ENCODE measurements around the gene WIPF1.

The WIPF1 gene

DNA sequence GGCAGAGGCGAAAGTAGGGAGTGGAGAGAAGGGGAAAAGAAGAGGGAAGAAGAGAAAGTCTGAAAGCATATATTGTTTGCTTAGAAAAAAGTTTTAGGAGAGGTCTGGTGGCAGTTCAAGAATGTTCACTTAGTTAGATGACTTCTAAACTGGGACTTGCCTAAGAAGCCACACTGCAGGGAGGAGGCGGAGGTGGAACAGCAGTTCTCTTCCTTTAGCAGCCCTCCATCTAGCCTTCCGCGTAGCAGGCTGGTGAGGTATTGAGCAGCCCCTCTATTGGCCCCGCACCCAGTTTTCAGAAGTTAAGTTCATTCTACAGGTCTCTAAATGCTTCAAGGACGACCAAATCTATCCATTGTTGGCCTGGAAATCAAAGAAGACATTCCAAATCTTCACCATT is 31.9 kb upstream of the WIPF1 start:
- Mint-ChIP-seq H3K4me1 (ENCODE audit: low read depth) (peaks cover 79% of the 10 kb centered on the region), H3K36me3 (ENCODE audit: low read depth) (peaks cover 84% of the 10 kb centered on the region), H3K27ac (peak overlapping the region; percentile 95), H3K9me3 (no peaks in the 10 kb centered on the region), H3K4me3 (peak overlapping the region; percentile 88), H3K27me3 (no peaks in the 10 kb centered on the region)

GRCh38 chr2:174628528-174629169 is 31.0 kb upstream of the WIPF1 start:
- no peaks in the 10 kb centered on the region for H3K27me3 Mint-ChIP-seq
- H3K9me3 Mint-ChIP-seq, result no peaks in the 10 kb centered on the region
- no peak overlapping the region for H3K27ac Mint-ChIP-seq
- peaks cover 87% of the 10 kb centered on the region for H3K4me1 Mint-ChIP-seq (ENCODE audit: low read depth)
- H3K36me3 Mint-ChIP-seq (ENCODE audit: low read depth), result peaks cover 89% of the 10 kb centered on the region
- no peak overlapping the region for H3K4me3 Mint-ChIP-seq

- Mint-ChIP-seq H3K4me1 (ENCODE audit: low read depth) (peaks cover 88% of the 10 kb centered on the region), H3K9me3 (no peaks in the 10 kb centered on the region), H3K27ac (peak overlapping the region; percentile 22), H3K27me3 (no peaks in the 10 kb centered on the region), H3K4me3 (no peak overlapping the region), H3K36me3 (ENCODE audit: low read depth) (peaks cover 81% of the 10 kb centered on the region)
These were observed 29.6 kb upstream of the WIPF1 start for GRCh38 chr2:174627216-174627615.

DNA sequence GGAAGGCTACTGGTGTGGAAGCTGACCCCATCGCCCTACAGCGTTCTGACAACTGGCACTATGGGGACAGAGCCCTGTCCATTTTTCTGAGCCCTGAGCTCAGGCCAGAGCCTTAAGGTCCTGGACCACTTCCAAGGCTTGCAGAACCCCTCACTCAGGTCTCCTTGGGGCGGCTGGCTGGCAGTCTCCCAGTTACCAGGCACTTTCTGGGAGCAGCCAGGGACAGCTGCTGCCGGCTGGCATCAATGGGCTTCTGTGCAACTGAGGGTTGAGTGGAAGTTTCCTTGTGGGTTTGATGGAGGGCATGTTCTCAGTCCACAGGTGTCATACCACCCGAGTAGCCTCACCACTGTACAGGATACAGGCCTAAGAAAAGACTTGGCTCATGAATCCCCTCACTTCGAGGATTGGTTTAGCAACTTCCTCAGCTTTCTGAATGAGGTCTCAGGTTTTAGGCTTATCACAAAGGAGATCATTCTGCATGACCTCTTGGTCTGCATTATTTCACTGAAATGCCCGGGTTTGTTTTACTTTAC is 27.4 kb upstream of the WIPF1 start:
- H3K9me3 Mint-ChIP-seq, result no peaks in the 10 kb centered on the region
- H3K27me3 Mint-ChIP-seq, result no peaks in the 10 kb centered on the region
- H3K4me1 Mint-ChIP-seq (ENCODE audit: low read depth), result peaks cover 82% of the 10 kb centered on the region
- no peak overlapping the region for H3K4me3 Mint-ChIP-seq
- peak overlapping the region; percentile 60 for H3K27ac Mint-ChIP-seq
- H3K36me3 Mint-ChIP-seq (ENCODE audit: low read depth), result peaks cover 72% of the 10 kb centered on the region

DNA sequence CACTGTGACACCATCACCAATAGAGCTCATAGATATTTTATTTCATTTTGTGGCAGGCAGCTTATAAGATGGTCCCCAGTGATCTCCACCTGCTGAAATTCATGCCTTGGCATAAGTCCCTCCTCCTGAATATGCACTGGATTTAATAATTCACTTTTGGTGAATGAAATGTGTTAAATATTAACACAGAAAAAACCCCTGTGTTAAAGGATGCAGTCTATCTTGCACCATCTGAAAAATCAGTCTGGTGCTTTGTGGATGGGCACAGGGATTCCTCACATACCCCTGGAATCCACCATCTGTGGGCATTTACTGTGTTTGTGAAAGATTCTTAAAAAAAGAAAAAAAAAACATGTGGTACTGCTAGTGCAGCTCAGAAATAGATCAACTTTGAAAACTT is 26.1 kb upstream of the WIPF1 start:
- Mint-ChIP-seq H3K27me3 (no peaks in the 10 kb centered on the region), H3K4me3 (no peak overlapping the region), H3K4me1 (ENCODE audit: low read depth) (peaks cover 84% of the 10 kb centered on the region), H3K27ac (peak overlapping the region; percentile 64), H3K36me3 (ENCODE audit: low read depth) (peaks cover 66% of the 10 kb centered on the region), H3K9me3 (no peaks in the 10 kb centered on the region)

DNA sequence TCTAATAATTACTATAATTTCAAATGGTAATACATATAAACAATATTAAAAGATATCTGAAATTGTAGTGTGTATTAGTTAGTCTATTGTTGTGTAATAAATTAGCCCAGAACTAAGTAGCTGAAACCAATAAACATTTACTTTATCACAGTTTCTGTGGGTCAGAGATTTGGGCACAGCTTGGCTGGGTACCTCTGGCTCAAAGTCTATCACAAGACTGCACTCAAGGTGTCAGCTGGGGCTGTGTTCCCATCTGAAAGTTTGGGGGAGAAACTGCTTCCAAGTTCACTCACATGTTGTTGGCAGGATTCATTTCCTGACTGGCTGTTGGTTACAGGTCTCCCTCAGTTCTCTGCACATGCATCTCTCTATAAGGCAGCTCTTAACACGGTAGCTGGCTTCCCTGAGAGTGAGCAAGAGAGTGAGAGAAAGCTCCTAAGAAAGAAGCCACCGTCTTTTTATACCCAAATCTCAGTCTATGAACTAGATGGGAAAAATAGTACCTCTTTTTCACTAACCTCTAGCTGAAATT is 25.6 kb upstream of the WIPF1 start:
- Mint-ChIP-seq H3K9me3 (no peaks in the 10 kb centered on the region), H3K27ac (peak overlapping the region; percentile 64), H3K4me3 (no peak overlapping the region), H3K4me1 (ENCODE audit: low read depth) (peaks cover 84% of the 10 kb centered on the region), H3K27me3 (no peaks in the 10 kb centered on the region), H3K36me3 (ENCODE audit: low read depth) (peaks cover 61% of the 10 kb centered on the region)

GRCh38 chr2:174621323-174621722 is 23.7 kb upstream of the WIPF1 start:
- no peaks in the 10 kb centered on the region for H3K27me3 Mint-ChIP-seq
- H3K4me1 Mint-ChIP-seq (ENCODE audit: low read depth), result peaks cover 84% of the 10 kb centered on the region
- H3K36me3 Mint-ChIP-seq (ENCODE audit: low read depth), result peaks cover 59% of the 10 kb centered on the region
- peak overlapping the region; percentile 61 for H3K27ac Mint-ChIP-seq
- no peak overlapping the region for H3K4me3 Mint-ChIP-seq
- no peaks in the 10 kb centered on the region for H3K9me3 Mint-ChIP-seq

DNA sequence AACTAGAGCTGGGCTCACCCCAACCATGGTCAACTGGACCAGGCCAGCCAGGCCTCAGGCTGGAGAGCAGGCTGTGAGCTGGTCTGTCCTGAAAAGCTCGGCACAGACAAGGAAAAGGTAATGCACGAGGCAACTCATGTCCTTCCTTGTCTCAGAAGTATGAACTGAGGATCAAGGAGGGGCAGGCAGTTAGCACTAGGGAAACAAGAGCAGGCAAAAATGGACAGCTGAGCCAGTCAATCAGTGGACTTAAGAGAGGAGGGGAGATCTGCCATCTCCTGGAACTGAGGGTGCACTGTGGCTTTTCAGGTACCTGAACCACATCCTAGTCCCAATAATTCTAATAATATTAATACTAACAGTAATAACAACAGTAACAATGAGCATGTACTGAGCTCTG is 20.6 kb upstream of the WIPF1 start:
- H3K4me3 Mint-ChIP-seq, result peak overlapping the region; percentile 73

DNA sequence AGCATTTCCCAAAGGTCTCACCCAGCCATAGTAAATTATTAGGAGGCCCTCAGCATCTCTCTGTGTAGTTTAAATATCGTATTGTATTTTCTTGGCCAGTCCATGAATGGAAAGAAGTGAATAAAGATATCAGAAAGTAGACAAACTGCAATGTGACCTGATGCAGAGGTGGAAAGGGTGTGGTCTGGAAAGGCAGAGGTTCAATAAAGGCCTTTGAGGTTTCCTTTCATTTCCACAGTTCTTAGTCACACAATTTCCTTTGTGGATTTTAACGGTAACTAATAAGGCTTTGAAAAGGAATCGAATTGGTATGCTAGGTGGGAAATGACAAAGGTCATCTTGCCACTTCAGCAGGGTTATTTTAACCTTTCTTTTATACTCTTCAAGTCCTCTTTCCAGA is 20.1 kb upstream of the WIPF1 start:
- H3K9me3 Mint-ChIP-seq, result no peaks in the 10 kb centered on the region
- H3K27ac Mint-ChIP-seq, result peak overlapping the region; percentile 100
- peaks cover 65% of the 10 kb centered on the region for H3K36me3 Mint-ChIP-seq (ENCODE audit: low read depth)
- peaks cover 92% of the 10 kb centered on the region for H3K4me1 Mint-ChIP-seq (ENCODE audit: low read depth)
- no peaks in the 10 kb centered on the region for H3K27me3 Mint-ChIP-seq
- peak overlapping the region; percentile 73 for H3K4me3 Mint-ChIP-seq

More for the DNA sequence above, 20.6 kb upstream of the WIPF1 start:
- H3K9me3 Mint-ChIP-seq, result no peaks in the 10 kb centered on the region
- H3K27ac Mint-ChIP-seq, result peak overlapping the region; percentile 100
- peaks cover 90% of the 10 kb centered on the region for H3K4me1 Mint-ChIP-seq (ENCODE audit: low read depth)
- H3K27me3 Mint-ChIP-seq, result no peaks in the 10 kb centered on the region
- H3K36me3 Mint-ChIP-seq (ENCODE audit: low read depth), result peaks cover 63% of the 10 kb centered on the region

- peaks cover 69% of the 10 kb centered on the region for H3K36me3 Mint-ChIP-seq (ENCODE audit: low read depth)
- peak overlapping the region; percentile 100 for H3K27ac Mint-ChIP-seq
- H3K9me3 Mint-ChIP-seq, result no peaks in the 10 kb centered on the region
- H3K27me3 Mint-ChIP-seq, result no peaks in the 10 kb centered on the region
- peak overlapping the region; percentile 73 for H3K4me3 Mint-ChIP-seq
- peaks cover 92% of the 10 kb centered on the region for H3K4me1 Mint-ChIP-seq (ENCODE audit: low read depth)
These were observed 19.5 kb upstream of the WIPF1 start for GRCh38 chr2:174617120-174617519.

DNA sequence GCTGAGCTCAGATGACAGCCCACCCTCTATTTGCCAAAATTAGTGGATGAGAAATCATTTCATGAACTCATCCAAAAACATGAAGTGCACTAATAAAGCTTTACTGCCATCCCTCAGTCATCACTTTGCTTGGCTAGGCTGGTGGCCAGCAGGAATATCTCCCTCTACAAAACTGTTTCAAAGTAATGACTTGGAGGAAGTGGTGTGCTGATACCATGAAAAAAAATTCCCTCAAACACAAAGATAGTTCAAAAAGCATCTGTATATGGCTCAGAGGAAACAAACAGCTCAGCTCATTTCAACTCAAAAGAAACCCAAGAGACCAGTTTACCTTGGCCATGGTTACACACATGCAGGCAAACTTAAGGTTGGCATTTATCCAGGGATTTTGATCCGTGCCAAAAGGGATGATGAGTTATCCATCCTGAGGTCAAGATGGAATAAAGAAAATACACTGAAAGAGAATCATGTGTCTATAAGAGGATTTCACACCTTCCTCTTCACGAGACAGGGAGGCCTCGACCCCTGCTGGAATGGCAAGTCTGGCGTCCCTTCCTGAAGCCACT is 18.4 kb upstream of the WIPF1 start:
- no peaks in the 10 kb centered on the region for H3K27me3 Mint-ChIP-seq
- peak overlapping the region; percentile 7 for H3K4me3 Mint-ChIP-seq
- peaks cover 98% of the 10 kb centered on the region for H3K4me1 Mint-ChIP-seq (ENCODE audit: low read depth)
- peaks cover 72% of the 10 kb centered on the region for H3K36me3 Mint-ChIP-seq (ENCODE audit: low read depth)
- no peaks in the 10 kb centered on the region for H3K9me3 Mint-ChIP-seq
- peak overlapping the region; percentile 100 for H3K27ac Mint-ChIP-seq

DNA sequence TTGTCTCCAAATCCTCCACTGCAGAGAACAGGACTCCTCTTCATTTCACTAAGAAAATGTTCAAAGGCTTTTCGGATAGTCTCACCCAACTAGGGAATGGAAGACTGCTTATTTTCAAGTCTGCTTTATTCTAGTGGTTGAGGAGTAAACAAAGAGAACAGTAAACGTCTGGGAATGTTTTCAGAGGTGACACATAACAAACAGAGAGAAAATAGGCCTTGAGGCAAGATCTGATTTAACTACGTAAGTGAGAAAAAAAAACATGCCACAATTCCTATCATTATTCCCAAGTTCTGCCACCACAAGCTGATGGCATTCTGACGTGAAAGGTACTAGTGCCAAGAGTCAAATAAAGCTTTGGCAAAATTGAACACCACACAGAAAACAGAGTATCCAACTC is 16.7 kb upstream of the WIPF1 start:
- Mint-ChIP-seq H3K4me3 (no peak overlapping the region), H3K27me3 (no peaks in the 10 kb centered on the region), H3K9me3 (no peaks in the 10 kb centered on the region), H3K27ac (peak overlapping the region; percentile 53), H3K4me1 (ENCODE audit: low read depth) (peaks cover 100% of the 10 kb centered on the region), H3K36me3 (ENCODE audit: low read depth) (peaks cover 76% of the 10 kb centered on the region)

GRCh38 chr2:174613531-174613930 is 15.9 kb upstream of the WIPF1 start:
- Mint-ChIP-seq H3K27ac (peak overlapping the region; percentile 57), H3K27me3 (no peaks in the 10 kb centered on the region), H3K4me1 (ENCODE audit: low read depth) (peaks cover 100% of the 10 kb centered on the region), H3K4me3 (no peak overlapping the region), H3K36me3 (ENCODE audit: low read depth) (peaks cover 79% of the 10 kb centered on the region), H3K9me3 (no peaks in the 10 kb centered on the region)

DNA sequence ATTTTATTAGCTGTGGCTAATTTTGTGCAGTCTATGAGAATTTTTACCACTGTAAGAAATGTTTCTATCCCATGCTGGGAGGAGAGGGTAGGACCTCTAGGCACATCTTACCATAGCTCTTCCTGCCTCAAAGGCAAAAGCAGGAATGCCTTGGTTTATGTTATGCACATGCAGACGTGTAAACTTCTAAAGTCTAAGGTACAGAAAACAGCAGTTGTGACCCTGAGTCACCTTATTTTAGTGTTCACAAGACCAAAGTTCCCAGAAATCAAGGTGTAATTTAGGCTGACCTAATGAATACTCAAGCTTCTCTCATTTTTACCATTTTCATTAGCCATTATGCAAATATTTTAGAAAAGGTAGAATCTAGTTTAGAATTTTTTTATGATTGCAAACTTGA is 15.4 kb upstream of the WIPF1 start:
- Mint-ChIP-seq H3K4me1 (ENCODE audit: low read depth) (peaks cover 100% of the 10 kb centered on the region), H3K4me3 (no peak overlapping the region)

GRCh38 chr2:174611854-174612253 is 14.2 kb upstream of the WIPF1 start:
- Mint-ChIP-seq H3K36me3 (ENCODE audit: low read depth) (peaks cover 71% of the 10 kb centered on the region), H3K27ac (peak overlapping the region; percentile 96), H3K9me3 (no peaks in the 10 kb centered on the region), H3K4me3 (no peak overlapping the region), H3K4me1 (ENCODE audit: low read depth) (peaks cover 100% of the 10 kb centered on the region), H3K27me3 (no peaks in the 10 kb centered on the region)

More for the DNA sequence above, 15.4 kb upstream of the WIPF1 start:
- H3K27me3 Mint-ChIP-seq, result no peaks in the 10 kb centered on the region
- H3K27ac Mint-ChIP-seq, result no peak overlapping the region
- peaks cover 76% of the 10 kb centered on the region for H3K36me3 Mint-ChIP-seq (ENCODE audit: low read depth)
- H3K9me3 Mint-ChIP-seq, result no peaks in the 10 kb centered on the region
